GM12878 (cell line): Measurements from ENCODE around the gene PABPC1L. TPM values are rescaled to one million over a fixed set of nuclear protein-coding genes. Genes with fewer than 3 reads are reported as not detected.

Source experiments
- ATAC-seq: fragments of 200-7000 bp; cut with Tn5 transposase; 3 replicates; pipeline ENCODE4 v1.9.1; 2020; ENCODE audit warnings: mild to moderate bottlenecking, moderate library complexity
- BruUV-seq: library from RNA; stranded (reverse); fragments of 400-500 nt; replicated peaks from 2 replicates; lab custom pipeline; 2021; lab: Mats Ljungman, UMichigan
- CTCF ChIA-PET: fragments of 300-600 bp; sonication (Branson Sonifier 250); formaldehyde crosslinking; extraction: SDS; loops from one replicate; lab custom pipeline; 2021; ENCODE audit warnings: inconsistent platforms; lab: Yijun Ruan, JAX
- POLR2A ChIA-PET: fragments of 350-600 bp; formaldehyde crosslinking; extraction: SDS; loops from one replicate; lab custom pipeline; 2021; ENCODE audit warnings: inconsistent platforms; lab: Charles Lee
- RAD21 ChIA-PET: fragments of 300-600 bp; sonication (Branson Sonifier 250); formaldehyde crosslinking; loops from one replicate; lab custom pipeline; 2023; ENCODE audit warnings: antibody characterized with exemption; ENCODE audit not compliant: unreplicated experiment; lab: Charles Lee
- SMC1A ChIA-PET: fragments of 300-600 bp; sonication (Branson Sonifier 250); formaldehyde crosslinking; loops from one replicate; lab custom pipeline; 2023; ENCODE audit not compliant: unreplicated experiment, uncharacterized antibody; lab: Charles Lee
- DNase-seq: peaks from one replicate; pipeline ENCODE4 v3.0.0-alpha.2; 2011; ENCODE audit warnings: low read depth, low spot score
- FAIRE-seq: peaks from 3 replicates; lab custom pipeline; 2011; peaks lifted over from hg19 to GRCh38; lab: Jason Lieb, UNC
- H2AFZ ChIP-seq: 2 replicates; pipeline ENCODE4 v1.6.0; 2011; ENCODE audit warnings: low read depth, low read length, control low read depth; ENCODE audit not compliant: control insufficient read depth
- H3K27ac ChIP-seq: 2 replicates; pipeline ENCODE4 v1.5.1; 2011; ENCODE audit warnings: control low read depth; ENCODE audit not compliant: control insufficient read depth, insufficient read depth
- H3K27me3 ChIP-seq, 2 experiments: replicated peaks in 1 of 2; 2 replicates each; pipeline versions ENCODE4 v1.6.0 to v1.6.1; 2011; ENCODE audit warnings: low read length in 1 of 2; ENCODE audit not compliant: control insufficient read depth in 2 of 2, insufficient read depth in 2 of 2
- H3K36me3 ChIP-seq, 2 experiments: 2 replicates each; pipeline ENCODE4 v1.5.1; 2011; ENCODE audit warnings: low read length in 1 of 2; ENCODE audit not compliant: control insufficient read depth in 2 of 2, insufficient read depth in 2 of 2
- H3K4me1 ChIP-seq: 2 replicates; pipeline ENCODE4 v1.6.1; 2011; ENCODE audit warnings: mild to moderate bottlenecking, low read length, moderate library complexity, mixed read lengths; ENCODE audit not compliant: control insufficient read depth, insufficient read depth
- H3K4me2 ChIP-seq: 2 replicates; pipeline ENCODE4 v1.6.0; 2011; ENCODE audit warnings: control low read depth; ENCODE audit not compliant: control insufficient read depth, insufficient read depth
- H3K4me3 ChIP-seq: fragments of 200-600 bp; sonication (generic); 2 replicates; pipeline ENCODE4 v1.5.1; 2016
- H3K79me2 ChIP-seq: 2 replicates; pipeline ENCODE4 v1.6.0; 2011; ENCODE audit warnings: low read length; ENCODE audit not compliant: control insufficient read depth, insufficient read depth
- H3K9ac ChIP-seq: 2 replicates; pipeline ENCODE4 v1.8.0; 2011; ENCODE audit warnings: low read length, control low read depth, mixed read lengths; ENCODE audit not compliant: control insufficient read depth, insufficient read depth
- H3K9me3 ChIP-seq: replicated peaks from 3 replicates; pipeline ENCODE4 v1.5.1; 2011; ENCODE audit warnings: mild to moderate bottlenecking, low read length; ENCODE audit not compliant: control insufficient read depth, insufficient read depth
- H4K20me1 ChIP-seq: 2 replicates; pipeline ENCODE4 v1.6.0; 2011; ENCODE audit not compliant: control insufficient read depth, insufficient read depth
- PBX3 ChIP-seq: IDR thresholded peaks from 2 replicates; pipeline ENCODE4 v1.6.1; 2011; ENCODE audit warnings: mild to moderate bottlenecking, low read depth, low read length, moderate library complexity; ENCODE audit not compliant: insufficient replicate concordance
- POLR2AphosphoS5 ChIP-seq: IDR thresholded peaks from 2 replicates; pipeline ENCODE4 v1.6.1; 2011; ENCODE audit warnings: mild to moderate bottlenecking, low read length, inconsistent platforms
- WGBS: methylation state at CpG from one replicate; pipeline ENCODE4 v1.1.6; 2016; ENCODE audit warnings: low lambda C conversion rate; ENCODE audit not compliant: insufficient replicate concordance, insufficient coverage; ENCODE audit errors: missing lambda C conversion rate; 5-methylcytosine and 5-hydroxymethylcytosine counted together
- in situ Hi-C: fragments of 300-500 bp; cut with MboI; formaldehyde crosslinking; loops from 9 replicates; pipeline ENCODE4 v1.14.3; 2018; ENCODE audit warnings: mixed read lengths
- intact Hi-C: fragments of 100-400 bp; cut with micrococcal nuclease; formaldehyde crosslinking; loops from one replicate; pipeline ENCODE4 v1.14.2; 2022; ENCODE audit not compliant: unreplicated experiment
- polyA plus RNA-seq, 11 experiments: library from polyadenylated mRNA; depleted of rRNA in 4 of 11; unstranded in 6 of 11; stranded (reverse) in 5 of 11; fragments of >200 nt; fragmentation: Nextera tagmentation in 4 of 11; fragmentation: Illumina TruSeq in 1 of 11; extraction: Ambion mirVana in 4 of 11; extraction: Trizol in 1 of 11; gene quantifications; 1 replicate in 1 of 11; 2 replicates in 10 of 11; pipeline versions ENCODE4 v1.2.1 to v1.2.3, GENCODE V29; 2011 to 2016; ENCODE audit warnings: inconsistent platforms in 2 of 11, missing spikeins in 2 of 11, low read depth in 1 of 11
- total RNA-seq, 4 experiments: library from RNA; depleted of rRNA in 3 of 4; stranded (reverse); fragments of >200 nt in 3 of 4; fragmentation: Illumina TruSeq in 1 of 4; extraction: Trizol in 1 of 4; gene quantifications; 2 replicates each; pipeline versions ENCODE4 v1.2.1 to v1.2.3, GENCODE V29; 2013 to 2021

Gene PABPC1L
- total and polyA plus RNA-seq, 10 of the 15 experiments (the other 5 are each of a cell fraction or from before 2014, with no cell fraction given), result 6.1 to 66.8 (median 11.9) TPM

GRCh38 chr20:44908987-44909871 is 631 bp upstream of the PABPC1L start:
- peak overlapping the region; percentile 53; the same call in 1 of the 2 replicates for H3K4me2 ChIP-seq
- no peak for FAIRE-seq
- peak overlapping the region; percentile 91; the same call in 1 of the 2 replicates for H3K4me3 ChIP-seq
- BruUV-seq, result no TSS peak
- no peak overlapping the region for H3K9ac ChIP-seq
- ChIA-PET RAD21 (interaction anchor here (0.6 to 1.3 kb wide), 9 partner anchors 14 to 187 kb away, joined by 3 to 7 read pairs (median 4); partner anchors contain the start of genes TOMM34 and YWHAB), SMC1A (interaction anchor here (0.9 to 3.6 kb wide), 7 partner anchors 13 to 187 kb away, joined by 3 to 18 read pairs (median 5); partner anchors contain the start of gene TOMM34), CTCF (interaction anchor here (0.9 to 5.2 kb wide), 7 partner anchors 21 to 464 kb away, joined by 3 to 30 read pairs (median 3); no protein-coding TSS in a partner anchor), POLR2A (interaction anchor here (0.6 to 1.7 kb wide), 10 partner anchors 13 to 394 kb away, joined by 3 to 10 read pairs (median 5); partner anchors contain the start of genes STK4 and YWHAB)
- peaks cover 8 to 18% of the 10 kb centered on the region in 2 experiments for H3K36me3 ChIP-seq
- no peaks in the 10 kb centered on the region for H3K9me3 ChIP-seq
- ATAC-seq, result no peak
- DNase-seq, result no peak
- no peaks in the 10 kb centered on the region for H3K27me3 ChIP-seq
- no peak overlapping the region; the same call in 1 of the 2 replicates for H3K27ac ChIP-seq
- peaks cover 3% of the 10 kb centered on the region for H3K4me1 ChIP-seq
- in situ Hi-C loops (no loop called here), intact Hi-C loops (no loop called here)
- 26% methylated on average over 14 of the region's 14 CpGs for WGBS
- no peaks in the 10 kb centered on the region for H4K20me1 ChIP-seq
- peak; percentile 67 for TF ChIP-seq POLR2AphosphoS5
- no peak for TF ChIP-seq PBX3
- H2AFZ ChIP-seq, result no peak overlapping the region
- no peaks in the 10 kb centered on the region for H3K79me2 ChIP-seq
